Adrenal gland (tissue), 12 donors: Measurements from ENCODE around the gene CCDC102A. TPM values are rescaled to one million over a fixed set of nuclear protein-coding genes. Genes with fewer than 3 reads are reported as not detected.

Experiments used
- DNase-seq, 7 donors: peaks; one replicate each; pipeline ENCODE4 v3.0.0-alpha.2; 2019 to 2020
- H3K27ac ChIP-seq, 5 donors: fragments of 200-600 bp; sonication (generic) in 4 of 5; 1 replicate in 3 of 5; 2 replicates in 2 of 5; pipeline versions ENCODE4 v1.5.1 to v1.8.0; 2016 to 2020; ENCODE audit warnings: mild to moderate bottlenecking in 1 of 5
- H3K27me3 ChIP-seq: fragments of 200-600 bp; 2 replicates; pipeline ENCODE4 v1.8.0; 2021
- H3K36me3 ChIP-seq, 2 donors: fragments of 200-600 bp; replicated peaks in 1 of 2; 1 replicate in 1 of 2; 2 replicates in 1 of 2; pipeline versions ENCODE4 v1.5.1 to v1.8.0; 2018 to 2022
- H3K4me1 ChIP-seq, 2 donors: fragments of 200-600 bp; replicated peaks in 1 of 2; 1 replicate in 1 of 2; 2 replicates in 1 of 2; pipeline versions ENCODE4 v1.5.1 to v1.8.0; 2018 to 2021
- H3K4me3 ChIP-seq, 4 donors: fragments of 200-600 bp; sonication (generic) in 3 of 4; one replicate each; pipeline ENCODE4 v1.5.1; 2016 to 2018
- H3K9me3 ChIP-seq, 3 donors: fragments of 200-600 bp; sonication (generic) in 1 of 3; replicated peaks in 1 of 3; 1 replicate in 2 of 3; 2 replicates in 1 of 3; pipeline versions ENCODE4 v1.5.1 to v1.8.0; 2016 to 2021
- POLR2A ChIP-seq, 2 donors: fragments of 450-650 bp; IDR thresholded peaks; one replicate each; pipeline ENCODE4 v1.6.1; 2017; ENCODE audit warnings: antibody characterized with exemption in 2 of 2, mild to moderate bottlenecking in 2 of 2, moderate library complexity in 1 of 2
- WGBS, 4 donors: extraction: QIAGEN DNeasy Blood & Tissue Kit in 2 of 4; methylation state at CpG; one replicate each; pipeline versions ENCODE4 v1.1.5 to v1.1.7; 2013 to 2017; 5-methylcytosine and 5-hydroxymethylcytosine counted together
- intact Hi-C, 2 donors: fragments of 100-400 bp; cut with DNase I; formaldehyde crosslinking; loops; one replicate each; pipeline versions ENCODE4 v1.14.1 to v1.15.0; 2022 to 2023
- polyA plus RNA-seq, 3 donors: library from polyadenylated mRNA; stranded (reverse); fragments of 200-250 nt in 2 of 3; fragments of 350-450 nt in 1 of 3; fragmentation: Illumina TruSeq in 1 of 3; extraction: RNeasy Lipid Tissue Mini Kit (QIAGEN cat#74804) in 1 of 3; gene quantifications; one replicate each; pipeline ENCODE4 v1.2.3, GENCODE V29; 2013 to 2014
- total RNA-seq, 9 donors: library from RNA; depleted of rRNA in 4 of 9; stranded (reverse); fragments of >200 nt in 4 of 9; fragments of 120-200 nt in 1 of 9; fragmentation: NEBNext Ultra II Directional in 1 of 9; extraction: Animal tissue kit (Norgen Biotek cat#: 25700) in 1 of 9; gene quantifications; one replicate each; pipeline versions ENCODE4 v1.1.0 to v1.2.4, GENCODE V29; 2013 to 2023
- TF ChIP-seq, protein P1 (sequence below), 6 experiments: fragments of 450-650 bp in 4 of 6; fragments of 200-600 bp in 2 of 6; sonication (generic) in 1 of 6; IDR thresholded peaks; 1 replicate in 5 of 6; 2 replicates in 1 of 6; pipeline versions ENCODE4 v1.5.1 to v1.8.0; 2016 to 2021; ENCODE audit warnings: antibody characterized with exemption in 6 of 6, mild to moderate bottlenecking in 2 of 6, moderate library complexity in 1 of 6
- donor health status: healthy with polysubstance abuse.
- donor health status: Bipolar disorder and iron deficiency.
- donor health status: DM: yes; HTN: yes; CAD: no.
- donor health status: DM: no; HTN: no; CAD: no.
- donor health status: DM: no; HTN: no; CAD: no.
- donor health status: DM: yes; HTN: yes; CAD: no.

Gene CCDC102A
- total and polyA plus RNA-seq, 12 donors, result 1.6 to 23.6 (median 8.9) TPM

DNA sequence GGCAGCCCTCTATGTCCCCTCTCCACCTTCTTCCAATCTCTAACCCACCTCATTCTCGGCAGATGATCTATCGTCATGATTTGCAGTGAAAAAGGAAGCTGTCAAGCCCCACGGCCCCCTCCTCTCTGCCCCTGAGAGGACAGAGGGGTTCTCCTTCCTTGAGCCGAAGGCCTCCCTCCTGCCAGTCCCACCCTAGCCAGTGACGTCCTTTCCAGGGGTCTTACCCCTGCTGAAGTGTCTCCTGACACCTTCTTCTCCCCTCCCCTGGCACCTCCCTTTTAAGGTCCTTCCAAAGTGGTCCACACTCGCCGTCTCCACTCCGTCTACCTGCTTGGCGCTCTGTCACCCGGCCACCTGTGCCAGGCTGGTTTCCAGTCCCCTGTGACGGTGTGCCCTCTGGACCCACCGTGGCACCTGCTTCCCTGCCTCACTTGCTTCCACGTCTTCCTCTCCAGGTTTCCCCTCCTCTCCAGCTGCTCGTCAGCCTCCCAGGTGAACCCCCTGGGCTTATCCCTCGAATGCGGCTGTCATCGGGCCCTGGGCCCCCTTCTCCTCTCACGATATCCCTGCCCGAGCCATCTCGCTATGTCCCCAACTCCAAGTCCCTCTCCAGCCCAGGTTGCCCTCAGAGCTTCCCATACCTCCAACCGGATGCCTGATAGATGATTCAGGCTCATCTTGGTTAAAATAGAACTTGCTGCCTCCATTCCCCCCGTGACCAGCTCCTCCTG lies 5.7 kb downstream of the CCDC102A start:
- intact Hi-C loops, result no loop called here

DNA sequence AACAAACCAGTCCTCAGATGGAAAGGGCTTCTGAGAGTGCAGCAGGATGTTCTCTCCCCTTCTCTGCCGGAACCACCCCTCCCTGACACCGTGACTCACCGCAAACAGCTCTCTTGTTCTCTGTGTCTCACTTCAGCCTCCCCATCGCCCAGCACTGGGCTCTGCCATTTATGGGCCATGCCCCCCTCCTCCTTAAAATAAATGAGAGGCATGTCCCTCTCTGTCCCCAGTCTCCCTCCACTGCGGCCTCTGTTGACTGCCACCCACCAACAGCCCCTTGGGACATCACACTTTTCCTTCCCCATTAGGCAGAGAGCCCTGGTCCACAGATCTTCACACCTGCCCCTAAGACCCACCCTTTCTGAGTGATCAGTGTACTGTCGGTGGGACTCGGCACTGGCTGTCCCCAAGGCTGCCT lies 6.3 kb downstream of the CCDC102A start:
- no peaks in the 10 kb centered on the region for H3K36me3 ChIP-seq
- peak in 3 of 7 donors; percentile 23 to 78 (median 37) for DNase-seq
- intact Hi-C loops, result no loop called here
- H3K9me3 ChIP-seq, result no peaks in the 10 kb centered on the region
- 45 to 62% (median 58%) methylated on average over 7 of the region's 7 CpGs for WGBS, 4 donors
- peaks cover 7 to 23% of the 10 kb centered on the region in 2 donors for H3K4me1 ChIP-seq
- no peak overlapping the region for H3K27ac ChIP-seq
- TF ChIP-seq POLR2A (IDR thresholded peaks at IDR 0.05), result no peak
- TF ChIP-seq, protein P1, sequence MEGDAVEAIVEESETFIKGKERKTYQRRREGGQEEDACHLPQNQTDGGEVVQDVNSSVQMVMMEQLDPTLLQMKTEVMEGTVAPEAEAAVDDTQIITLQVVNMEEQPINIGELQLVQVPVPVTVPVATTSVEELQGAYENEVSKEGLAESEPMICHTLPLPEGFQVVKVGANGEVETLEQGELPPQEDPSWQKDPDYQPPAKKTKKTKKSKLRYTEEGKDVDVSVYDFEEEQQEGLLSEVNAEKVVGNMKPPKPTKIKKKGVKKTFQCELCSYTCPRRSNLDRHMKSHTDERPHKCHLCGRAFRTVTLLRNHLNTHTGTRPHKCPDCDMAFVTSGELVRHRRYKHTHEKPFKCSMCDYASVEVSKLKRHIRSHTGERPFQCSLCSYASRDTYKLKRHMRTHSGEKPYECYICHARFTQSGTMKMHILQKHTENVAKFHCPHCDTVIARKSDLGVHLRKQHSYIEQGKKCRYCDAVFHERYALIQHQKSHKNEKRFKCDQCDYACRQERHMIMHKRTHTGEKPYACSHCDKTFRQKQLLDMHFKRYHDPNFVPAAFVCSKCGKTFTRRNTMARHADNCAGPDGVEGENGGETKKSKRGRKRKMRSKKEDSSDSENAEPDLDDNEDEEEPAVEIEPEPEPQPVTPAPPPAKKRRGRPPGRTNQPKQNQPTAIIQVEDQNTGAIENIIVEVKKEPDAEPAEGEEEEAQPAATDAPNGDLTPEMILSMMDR (IDR thresholded peaks at IDR 0.05), result no peak
- no peaks in the 10 kb centered on the region for H3K27me3 ChIP-seq
- H3K4me3 ChIP-seq, result no peak overlapping the region

More for the DNA sequence above, 5.7 kb downstream of the CCDC102A start:
- H3K27me3 ChIP-seq, result no peaks in the 10 kb centered on the region
- peaks cover 12 to 29% of the 10 kb centered on the region in 2 donors for H3K4me1 ChIP-seq
- H3K4me3 ChIP-seq, result no peak overlapping the region
- no peak overlapping the region for H3K27ac ChIP-seq
- no peak for TF ChIP-seq POLR2A (IDR thresholded peaks at IDR 0.05)
- TF ChIP-seq, protein P1 (IDR thresholded peaks at IDR 0.05), result no peak
- peak in 3 of 7 donors; percentile 10 to 49 (median 20) for DNase-seq
- H3K36me3 ChIP-seq, result no peaks in the 10 kb centered on the region
- H3K9me3 ChIP-seq, result no peaks in the 10 kb centered on the region
- WGBS, 4 donors, result 80 to 89% (median 82%) methylated on average over 22 of the region's 22 CpGs

DNA sequence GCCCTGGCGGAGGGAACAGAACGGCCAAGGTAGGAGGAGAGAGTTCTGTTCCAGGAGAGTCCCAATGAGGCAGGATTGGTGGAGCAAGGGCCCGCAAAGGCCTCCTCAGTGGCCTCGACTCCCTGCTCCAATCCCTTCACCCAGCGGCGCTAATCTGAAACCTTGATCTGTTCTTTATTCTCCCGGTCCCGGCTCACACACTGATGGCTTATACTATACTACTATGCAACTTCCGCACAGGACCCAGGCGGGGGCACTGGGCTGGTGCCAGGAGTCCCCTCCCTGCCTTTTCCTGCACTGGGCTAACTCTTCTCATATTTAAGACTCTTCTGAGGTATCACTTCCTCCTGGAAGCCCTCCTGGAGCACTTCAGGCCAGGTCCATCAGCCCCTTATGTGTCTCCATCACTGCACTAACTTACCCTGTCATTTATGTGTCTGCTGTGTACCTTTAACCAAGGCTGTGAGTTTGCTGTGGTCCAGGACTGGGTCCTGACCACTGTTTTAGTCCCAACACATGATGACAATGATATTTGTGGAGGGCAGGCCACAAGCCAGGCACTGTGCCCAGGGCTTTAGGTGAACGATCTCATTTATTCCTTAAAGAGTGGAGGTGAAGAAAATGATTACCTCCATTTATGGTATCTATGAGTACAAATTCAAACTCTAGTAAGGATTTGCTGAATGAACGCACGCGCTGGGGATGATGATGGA lies 6.8 kb downstream of the CCDC102A start:
- no peaks in the 10 kb centered on the region for H3K36me3 ChIP-seq
- 73 to 86% (median 77%) methylated on average over 14 of the region's 14 CpGs for WGBS, 4 donors
- peaks cover 6 to 21% of the 10 kb centered on the region in 2 donors for H3K4me1 ChIP-seq

More for the DNA sequence above, 6.8 kb downstream of the CCDC102A start:
- Histone ChIP-seq H3K4me3 (no peak overlapping the region), H3K9me3 (no peaks in the 10 kb centered on the region), H3K27me3 (no peaks in the 10 kb centered on the region), H3K27ac (no peak overlapping the region)
- TF ChIP-seq POLR2A (IDR thresholded peaks at IDR 0.05), result no peak
- TF ChIP-seq, protein P1 (IDR thresholded peaks at IDR 0.05), result no peak
- DNase-seq, result peak in 1 of 7 donors; percentile 4
- intact Hi-C loops, result no loop called here
